BLaER1 treated with 17β-estradiol and CSF1 and Interleukin-3, amounts not matched to agents 10 nM and 100 nM (cell line): Measurements from ENCODE around the gene FBLN2.

Experiments
- H3K27ac ChIP-seq, 11 experiments: shearing (Covaris generic); formaldehyde crosslinking; 2 replicates each; pipeline ENCODE4 v1.8.1; 2022
- H3K27me3 ChIP-seq, 11 experiments: shearing (Covaris generic); formaldehyde crosslinking; 2 replicates each; pipeline ENCODE4 v1.8.1; 2022
- H3K36me3 ChIP-seq, 11 experiments: shearing (Covaris generic); formaldehyde crosslinking; 2 replicates each; pipeline ENCODE4 v1.8.1; 2022
- H3K4me1 ChIP-seq, 10 experiments: shearing (Covaris generic); formaldehyde crosslinking; 2 replicates each; pipeline ENCODE4 v1.8.1; 2022
- H3K4me2 ChIP-seq, 11 experiments: shearing (Covaris generic); formaldehyde crosslinking; 2 replicates each; pipeline ENCODE4 v1.8.1; 2022
- H3K4me3 ChIP-seq, 10 experiments: shearing (Covaris generic); formaldehyde crosslinking; 2 replicates each; pipeline ENCODE4 v1.8.1; 2022
- H3K9ac ChIP-seq, 11 experiments: shearing (Covaris generic); formaldehyde crosslinking; 2 replicates each; pipeline ENCODE4 v1.8.1; 2022
- H3K9me3 ChIP-seq, 11 experiments: shearing (Covaris generic); formaldehyde crosslinking; replicated peaks in 1 of 11; 2 replicates each; pipeline ENCODE4 v1.8.1; 2022
- H4K20me1 ChIP-seq, 11 experiments: shearing (Covaris generic); formaldehyde crosslinking; 2 replicates each; pipeline ENCODE4 v1.8.1; 2022
- Cebpa-rat ChIP-seq, 11 experiments: shearing (Covaris generic); IDR thresholded peaks; 2 replicates each; pipeline ENCODE4 v1.8.1; 2022

FBLN2 gene

GRCh38 chr3:13684350-13684749 is 135.4 kb downstream of the FBLN2 start:
- H3K4me2 ChIP-seq = no peak overlapping the region
- no peaks in the 10 kb centered on the region for H3K9me3 ChIP-seq
- H3K36me3 ChIP-seq = no peaks in the 10 kb centered on the region
- H3K9ac ChIP-seq = no peak overlapping the region
- H3K4me1 ChIP-seq = peaks cover 0 to 15% (median 8%) of the 10 kb centered on the region in 10 experiments; a peak in 8 of 20 replicates
- no peak overlapping the region for H3K4me3 ChIP-seq
- H4K20me1 ChIP-seq = no peaks in the 10 kb centered on the region; a peak in 1 of 22 replicates
- TF ChIP-seq Cebpa-rat (IDR thresholded peaks at IDR 0.05) = no peak
- no peak overlapping the region for H3K27ac ChIP-seq
- no peaks in the 10 kb centered on the region; a peak in 1 of 22 replicates for H3K27me3 ChIP-seq

DNA sequence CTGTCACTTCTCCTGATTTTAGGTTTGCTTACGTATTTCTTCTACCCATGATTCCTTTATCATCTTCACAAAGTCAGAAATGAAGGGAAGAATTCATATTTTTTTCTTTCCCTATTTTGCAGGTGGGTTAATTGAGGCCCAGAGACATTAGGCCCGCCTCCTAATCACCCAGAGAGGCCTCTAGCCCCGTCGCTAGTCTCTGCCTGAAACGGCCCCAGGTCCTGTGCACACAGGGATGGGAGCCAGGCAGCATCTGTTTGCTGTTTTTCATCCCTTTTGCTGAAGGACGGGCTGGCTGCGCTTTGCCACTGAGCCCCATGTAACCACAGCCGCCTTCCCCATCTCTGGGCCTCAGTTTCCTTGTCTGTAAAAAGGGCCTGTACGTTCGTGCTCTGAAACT is 135.9 kb downstream of the FBLN2 start:
- Histone ChIP-seq H3K27me3 (no peaks in the 10 kb centered on the region; a peak in 1 of 22 replicates), H3K27ac (no peak overlapping the region), H3K9ac (no peak overlapping the region), H3K4me1 (peaks cover 0 to 15% (median 8%) of the 10 kb centered on the region in 10 experiments; a peak in 8 of 20 replicates), H4K20me1 (no peaks in the 10 kb centered on the region; a peak in 1 of 22 replicates), H3K36me3 (no peaks in the 10 kb centered on the region), H3K4me3 (no peak overlapping the region), H3K4me2 (no peak overlapping the region), H3K9me3 (no peaks in the 10 kb centered on the region)
- no peak for TF ChIP-seq Cebpa-rat (IDR thresholded peaks at IDR 0.05)

GRCh38 chr3:13685721-13686120 is 136.8 kb downstream of the FBLN2 start:
- Histone ChIP-seq H3K27ac (no peak overlapping the region), H3K36me3 (no peaks in the 10 kb centered on the region), H3K4me2 (no peak overlapping the region), H3K4me1 (peaks cover 0 to 7% (median 4%) of the 10 kb centered on the region in 10 experiments; a peak in 8 of 20 replicates), H4K20me1 (no peaks in the 10 kb centered on the region; a peak in 1 of 22 replicates), H3K4me3 (no peak overlapping the region), H3K9ac (no peak overlapping the region), H3K9me3 (no peaks in the 10 kb centered on the region), H3K27me3 (no peaks in the 10 kb centered on the region; a peak in 1 of 22 replicates)
- no peak for TF ChIP-seq Cebpa-rat (IDR thresholded peaks at IDR 0.05)

GRCh38 chr3:13686367-13687160 is 137.6 kb downstream of the FBLN2 start:
- H3K27ac ChIP-seq = no peak overlapping the region
- H3K36me3 ChIP-seq = no peaks in the 10 kb centered on the region
- no peaks in the 10 kb centered on the region for H3K9me3 ChIP-seq
- H3K4me1 ChIP-seq = no peaks in the 10 kb centered on the region
- H3K27me3 ChIP-seq = no peaks in the 10 kb centered on the region; a peak in 1 of 22 replicates
- no peak for TF ChIP-seq Cebpa-rat (IDR thresholded peaks at IDR 0.05)
- no peak overlapping the region for H3K4me2 ChIP-seq
- H3K4me3 ChIP-seq = no peak overlapping the region
- H4K20me1 ChIP-seq = no peaks in the 10 kb centered on the region
- H3K9ac ChIP-seq = no peak overlapping the region

- H3K9ac ChIP-seq = no peak overlapping the region
Observed at GRCh38 chr3:13687517-13687943, 138.6 kb downstream of the FBLN2 start.

More at GRCh38 chr3:13687517-13687943, 138.6 kb downstream of the FBLN2 start:
- Histone ChIP-seq H3K4me2 (no peak overlapping the region), H3K9me3 (peaks cover 0 to 2% (median 0%) of the 10 kb centered on the region in 11 experiments; a peak in 1 of 22 replicates), H3K4me1 (no peaks in the 10 kb centered on the region), H4K20me1 (no peaks in the 10 kb centered on the region), H3K36me3 (no peaks in the 10 kb centered on the region), H3K27ac (no peak overlapping the region), H3K27me3 (no peaks in the 10 kb centered on the region; a peak in 1 of 22 replicates), H3K4me3 (no peak overlapping the region)
- no peak for TF ChIP-seq Cebpa-rat (IDR thresholded peaks at IDR 0.05)
